Measurements from ENCODE around the gene UBXN2A. TPM values are rescaled to one million over a fixed set of nuclear protein-coding genes. Genes with fewer than 3 reads are reported as not detected.

Gene UBXN2A
- total and polyA plus RNA-seq, 7 donors = 8.1 to 21.2 (median 15.0) TPM

DNA sequence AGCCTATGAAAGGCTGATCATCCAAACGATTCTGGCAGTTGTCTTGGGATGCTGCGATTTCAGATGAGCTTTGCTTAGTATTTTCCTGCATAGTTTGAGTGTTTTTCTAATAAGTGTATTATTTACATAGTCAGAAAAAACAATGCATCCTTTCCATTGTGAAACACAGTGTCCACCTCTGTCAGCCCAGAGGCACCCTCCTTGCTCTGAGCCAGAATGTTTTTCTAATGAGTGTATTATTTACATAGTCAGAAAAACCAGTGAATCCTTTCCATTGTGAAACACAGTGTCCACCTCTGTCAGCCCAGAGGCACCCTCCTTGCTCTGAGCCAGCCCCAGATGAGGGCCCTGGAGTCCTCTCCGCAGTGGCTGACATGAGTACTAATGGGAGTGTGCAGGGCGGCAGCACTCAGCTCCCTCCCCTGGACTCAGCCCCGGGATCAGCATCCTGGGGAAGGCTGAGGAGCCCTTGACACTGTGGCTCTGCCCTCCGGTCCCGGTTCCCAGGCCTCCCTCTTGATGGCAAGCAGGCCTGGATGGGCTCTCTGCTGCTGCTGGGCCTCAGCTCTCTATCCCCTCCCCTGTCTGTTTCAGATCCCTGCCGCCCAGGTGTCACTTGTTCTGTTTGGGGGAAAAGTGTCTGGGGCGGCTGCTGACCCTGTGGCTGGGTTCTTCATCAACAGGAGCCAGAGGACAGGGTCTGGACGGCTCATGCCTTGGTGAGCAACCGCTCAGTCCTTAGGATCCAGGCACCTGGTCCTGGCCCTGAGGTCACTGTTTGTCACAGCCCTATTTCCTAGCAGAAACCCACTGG is 75.5 kb downstream of the UBXN2A start:
- no peak for TF ChIP-seq POLR2A (IDR thresholded peaks at IDR 0.05)
- TF ChIP-seq EP300 (IDR thresholded peaks at IDR 0.05) = no peak
- TF ChIP-seq, protein P1, sequence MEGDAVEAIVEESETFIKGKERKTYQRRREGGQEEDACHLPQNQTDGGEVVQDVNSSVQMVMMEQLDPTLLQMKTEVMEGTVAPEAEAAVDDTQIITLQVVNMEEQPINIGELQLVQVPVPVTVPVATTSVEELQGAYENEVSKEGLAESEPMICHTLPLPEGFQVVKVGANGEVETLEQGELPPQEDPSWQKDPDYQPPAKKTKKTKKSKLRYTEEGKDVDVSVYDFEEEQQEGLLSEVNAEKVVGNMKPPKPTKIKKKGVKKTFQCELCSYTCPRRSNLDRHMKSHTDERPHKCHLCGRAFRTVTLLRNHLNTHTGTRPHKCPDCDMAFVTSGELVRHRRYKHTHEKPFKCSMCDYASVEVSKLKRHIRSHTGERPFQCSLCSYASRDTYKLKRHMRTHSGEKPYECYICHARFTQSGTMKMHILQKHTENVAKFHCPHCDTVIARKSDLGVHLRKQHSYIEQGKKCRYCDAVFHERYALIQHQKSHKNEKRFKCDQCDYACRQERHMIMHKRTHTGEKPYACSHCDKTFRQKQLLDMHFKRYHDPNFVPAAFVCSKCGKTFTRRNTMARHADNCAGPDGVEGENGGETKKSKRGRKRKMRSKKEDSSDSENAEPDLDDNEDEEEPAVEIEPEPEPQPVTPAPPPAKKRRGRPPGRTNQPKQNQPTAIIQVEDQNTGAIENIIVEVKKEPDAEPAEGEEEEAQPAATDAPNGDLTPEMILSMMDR (IDR thresholded peaks at IDR 0.05) = no peak
- no peak for TF ChIP-seq POLR2AphosphoS5 (IDR thresholded peaks at IDR 0.05)
- Histone ChIP-seq H3K9me3 (no peaks in the 10 kb centered on the region), H3K4me3 (no peak overlapping the region), H3K27me3 (peaks cover under 1 to 21% (median 3%) of the 10 kb centered on the region in 3 donors), H3K36me3 (no peaks in the 10 kb centered on the region), H3K27ac (no peak overlapping the region), H3K4me1 (no peaks in the 10 kb centered on the region)
- WGBS, 2 donors = 84 to 86% methylated on average over 11 of the region's 11 CpGs
- DNase-seq = no peak
- intact Hi-C loops (cut with DNase I) = no loop called here

DNA sequence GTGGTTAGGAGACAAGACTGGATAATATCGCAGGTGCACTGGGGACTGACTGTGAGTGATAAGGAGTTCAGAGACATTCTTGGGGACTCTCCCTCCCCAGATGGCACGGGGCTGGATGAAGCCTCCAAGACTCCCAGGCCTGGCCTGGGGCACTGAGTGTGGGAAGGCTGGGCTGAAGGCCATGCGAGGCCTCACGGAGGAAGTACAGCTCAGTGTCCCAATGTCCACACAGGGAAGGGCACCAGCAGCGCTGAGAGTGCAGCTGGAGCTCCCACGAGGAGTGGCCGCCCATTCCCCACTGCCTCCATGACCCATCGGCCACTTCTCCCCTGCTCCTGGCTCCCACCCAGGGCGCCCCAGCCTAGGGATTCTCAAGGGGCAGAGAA is 76.1 kb downstream of the UBXN2A start:
- intact Hi-C loops (cut with DNase I) = no loop called here
- Histone ChIP-seq H3K27me3 (peaks cover 0 to 15% (median 0%) of the 10 kb centered on the region in 3 donors), H3K4me3 (no peak overlapping the region), H3K4me1 (no peaks in the 10 kb centered on the region), H3K27ac (no peak overlapping the region), H3K36me3 (no peaks in the 10 kb centered on the region), H3K9me3 (no peaks in the 10 kb centered on the region)
- DNase-seq = no peak
- TF ChIP-seq POLR2A (IDR thresholded peaks at IDR 0.05) (no peak), POLR2AphosphoS5 (IDR thresholded peaks at IDR 0.05) (no peak), EP300 (IDR thresholded peaks at IDR 0.05) (no peak)
- TF ChIP-seq, protein P1 (IDR thresholded peaks at IDR 0.05) = no peak
- WGBS, 2 donors = 85 to 87% methylated on average over 9 of the region's 9 CpGs

DNA sequence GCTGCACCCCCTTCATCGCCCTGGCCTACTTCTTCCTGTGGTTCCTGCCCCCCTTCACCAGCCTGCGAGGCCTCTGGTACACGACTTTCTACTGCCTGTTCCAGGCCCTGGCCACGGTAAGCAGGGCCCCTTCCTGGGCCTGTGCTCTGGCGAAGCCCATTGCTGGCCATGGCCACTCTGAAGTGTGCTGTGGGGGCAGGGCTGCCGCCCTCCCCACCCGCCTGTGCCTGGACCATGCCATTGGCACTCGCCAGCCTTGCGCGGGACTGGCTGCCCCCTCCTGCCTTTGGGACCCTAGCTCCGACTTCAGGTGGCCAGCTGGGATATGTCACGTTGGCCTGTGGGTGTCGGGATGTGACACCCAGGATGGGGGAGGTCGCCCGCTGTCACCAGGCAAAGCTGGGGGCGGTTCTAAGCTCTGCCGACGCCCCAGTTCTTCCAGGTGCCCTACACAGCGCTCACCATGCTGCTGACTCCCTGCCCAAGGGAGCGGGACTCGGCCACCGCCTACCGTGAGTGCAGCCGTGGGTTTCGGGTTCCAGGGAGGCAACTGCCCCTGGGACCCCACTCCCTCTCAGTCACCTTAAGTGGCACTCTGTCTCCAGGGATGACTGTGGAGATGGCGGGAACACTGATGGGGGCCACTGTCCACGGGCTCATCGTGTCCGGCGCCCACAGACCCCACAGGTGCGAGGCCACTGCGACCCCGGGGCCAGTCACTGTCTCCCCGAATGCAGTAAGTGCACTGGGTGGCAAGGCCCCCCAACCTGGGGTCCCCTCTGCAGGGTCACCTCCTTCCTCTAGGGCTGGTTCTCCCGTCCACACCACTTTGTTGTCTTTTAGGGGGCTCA is 76.8 kb downstream of the UBXN2A start:
- Histone ChIP-seq H3K27me3 (peaks cover 0 to 9% (median 0%) of the 10 kb centered on the region in 3 donors), H3K27ac (no peak overlapping the region), H3K4me1 (no peaks in the 10 kb centered on the region), H3K36me3 (no peaks in the 10 kb centered on the region), H3K9me3 (no peaks in the 10 kb centered on the region), H3K4me3 (no peak overlapping the region)
- 92 to 94% methylated on average over 35 of the region's 35 CpGs for WGBS, 2 donors
- no peak for TF ChIP-seq POLR2AphosphoS5 (IDR thresholded peaks at IDR 0.05)
- no peak for TF ChIP-seq POLR2A (IDR thresholded peaks at IDR 0.05)
- no peak for DNase-seq
- intact Hi-C loops (cut with DNase I) = no loop called here

DNA sequence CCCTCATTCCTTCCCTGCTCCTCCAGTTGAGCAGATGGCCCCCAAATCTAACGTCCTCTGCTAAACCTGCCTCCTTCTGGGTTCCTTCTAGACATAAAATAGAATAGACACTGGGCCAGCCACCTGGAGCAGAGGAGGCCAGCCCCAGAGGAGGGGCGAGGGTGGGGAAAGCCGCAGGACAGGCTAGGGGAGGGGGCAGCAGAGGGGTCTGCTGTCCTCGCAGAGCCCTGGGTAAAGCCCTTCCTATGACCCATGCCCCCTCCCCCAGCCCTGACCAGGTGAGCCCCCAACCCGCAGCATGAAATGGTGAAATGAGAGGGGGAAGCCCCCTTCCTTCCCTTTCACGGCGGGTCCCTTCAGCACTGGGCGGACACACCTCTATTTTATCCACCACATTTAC is 77.4 kb downstream of the UBXN2A start:
- Histone ChIP-seq H3K36me3 (peaks cover 0 to 2% (median under 1%) of the 10 kb centered on the region in 4 donors), H3K27me3 (peaks cover 0 to 2% (median 0%) of the 10 kb centered on the region in 3 donors), H3K4me3 (no peak overlapping the region), H3K27ac (no peak overlapping the region), H3K4me1 (no peaks in the 10 kb centered on the region), H3K9me3 (no peaks in the 10 kb centered on the region)
- intact Hi-C loops (cut with DNase I) = no loop called here
- TF ChIP-seq, protein P1 (IDR thresholded peaks at IDR 0.05) = no peak
- TF ChIP-seq POLR2A (IDR thresholded peaks at IDR 0.05) (no peak), POLR2AphosphoS5 (IDR thresholded peaks at IDR 0.05) (no peak), EP300 (IDR thresholded peaks at IDR 0.05) (no peak)
- 88 to 89% methylated on average over 8 of the region's 8 CpGs for WGBS, 2 donors
- DNase-seq = no peak

DNA sequence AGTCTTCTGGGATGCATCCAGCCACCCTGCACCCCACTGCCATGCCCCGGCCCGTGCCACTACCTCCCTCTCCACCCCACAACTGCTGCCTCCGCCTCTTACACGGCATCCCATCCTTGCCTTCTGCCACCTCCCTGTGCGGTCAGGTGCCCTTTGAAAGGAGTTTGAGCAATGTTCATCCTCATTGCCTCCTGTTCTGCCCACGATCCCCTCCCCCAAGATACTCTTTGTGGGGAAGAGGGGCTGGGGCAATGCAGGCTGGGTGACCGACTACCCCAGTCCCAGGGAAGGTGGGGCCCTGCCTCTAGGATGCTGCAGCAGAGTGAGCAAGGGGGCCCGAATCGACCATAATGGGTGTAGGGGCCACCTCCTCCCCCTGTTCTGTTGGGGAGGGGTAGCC is 78.0 kb downstream of the UBXN2A start:
- no peaks in the 10 kb centered on the region for H3K4me1 ChIP-seq
- peaks cover 0 to 8% (median 3%) of the 10 kb centered on the region in 4 donors for H3K36me3 ChIP-seq
- DNase-seq = no peak
- WGBS, 2 donors = 87 to 91% methylated on average over 9 of the region's 9 CpGs
- H3K27ac ChIP-seq = no peak overlapping the region
- intact Hi-C loops (cut with DNase I) = no loop called here
- no peaks in the 10 kb centered on the region for H3K27me3 ChIP-seq
- no peak overlapping the region for H3K4me3 ChIP-seq
- no peaks in the 10 kb centered on the region for H3K9me3 ChIP-seq
- TF ChIP-seq EP300 (IDR thresholded peaks at IDR 0.05) (no peak), POLR2A (IDR thresholded peaks at IDR 0.05) (no peak), POLR2AphosphoS5 (IDR thresholded peaks at IDR 0.05) (no peak)
- TF ChIP-seq, protein P1 (IDR thresholded peaks at IDR 0.05) = no peak

All from sigmoid colon (tissue), 7 donors.